HG02970 (cell line): ENCODE data around the gene SERPINE1.

Experiments
- ATAC-seq: cut with Tn5 transposase; IDR thresholded peaks from one replicate; pipeline ENCODE4 v1.9.1; 2021; ENCODE audit warnings: mild to moderate bottlenecking, moderate library complexity, moderate number of reproducible peaks; ENCODE audit not compliant: unreplicated experiment, low FRiP score

SERPINE1 gene

DNA sequence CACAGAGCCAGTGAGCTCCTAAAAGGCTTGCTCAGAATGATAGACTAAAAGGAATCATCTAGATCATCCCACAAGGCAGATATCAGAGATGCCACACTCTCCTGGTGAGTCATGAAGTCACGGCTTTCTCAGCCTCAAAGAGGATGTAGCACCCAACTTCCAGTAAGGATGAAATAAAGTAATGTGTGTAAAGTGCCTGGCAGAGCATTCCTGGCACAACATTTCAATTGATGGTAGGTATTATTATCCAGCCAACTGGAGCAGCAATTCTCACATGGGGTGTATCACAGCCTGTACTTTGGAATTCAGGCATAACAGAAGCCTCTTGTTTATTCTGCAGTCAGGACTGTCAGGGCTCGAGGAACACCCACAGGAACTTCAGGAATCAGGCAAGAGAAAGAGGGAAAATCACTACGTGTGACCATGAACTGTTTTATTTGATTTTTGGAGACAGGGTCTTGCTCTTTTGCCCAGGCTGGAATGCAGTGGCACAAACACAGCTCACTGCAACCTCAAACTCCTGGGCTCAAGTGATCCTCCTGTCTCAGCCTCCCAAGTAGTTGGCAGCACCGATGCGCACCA is 58.4 kb downstream of the SERPINE1 start:
- no peak for ATAC-seq

DNA sequence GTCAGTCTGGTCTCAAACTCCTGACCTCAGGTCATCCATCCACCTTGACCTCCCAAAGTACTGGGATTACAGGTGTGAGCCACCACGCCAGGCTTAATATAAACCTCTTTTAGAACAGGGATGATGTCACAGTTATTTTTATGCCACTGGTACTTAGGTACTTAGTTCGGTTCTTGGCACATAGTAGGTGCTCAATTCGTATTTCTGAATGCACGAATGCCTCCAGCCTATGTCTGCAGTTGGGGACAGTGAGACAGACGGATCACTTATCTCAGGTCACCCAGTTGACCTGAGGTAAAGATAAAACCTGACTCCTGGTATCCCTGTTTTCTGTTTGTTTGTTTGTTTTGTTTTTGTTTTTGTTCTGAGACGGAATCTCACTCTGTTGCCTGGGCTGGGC is 59.3 kb downstream of the SERPINE1 start:
- ATAC-seq, result no peak

DNA sequence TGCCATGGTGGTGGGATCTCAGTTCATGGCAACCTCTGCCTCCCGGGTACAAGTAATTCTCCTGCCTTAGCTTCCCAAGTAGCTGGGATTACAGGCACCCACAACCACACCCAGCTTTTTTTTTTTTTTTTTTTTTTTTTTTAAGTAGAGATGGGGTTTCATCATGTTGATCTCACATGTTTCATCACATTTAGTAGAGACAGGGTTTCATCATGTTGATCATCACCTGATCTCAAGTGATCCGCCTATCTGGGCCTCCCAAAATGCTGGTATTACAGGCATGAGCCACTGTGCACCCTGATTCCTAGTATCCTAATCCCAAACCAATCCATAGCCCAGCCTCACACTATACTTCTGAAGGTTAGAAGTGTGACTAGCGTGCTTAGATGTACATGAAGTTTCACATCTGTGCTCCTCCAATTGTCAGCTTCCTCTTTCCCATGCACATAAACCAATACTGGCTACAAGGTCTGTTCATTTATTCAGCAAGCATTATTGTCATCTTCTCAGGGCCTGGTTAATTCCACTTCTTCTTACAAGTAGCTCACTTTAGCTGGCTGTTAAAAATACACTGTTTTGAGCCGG is 60.0 kb downstream of the SERPINE1 start:
- ATAC-seq, result no peak
